GM12878 (cell line): ENCODE measurements around the gene IMMP2L.

ENCODE experiments used
- POLR2A ChIP-seq: IDR thresholded peaks from 2 replicates; pipeline ENCODE4 v1.6.1; 2011; ENCODE audit warnings: low read depth, mild to moderate bottlenecking, low read length
- SIX5 ChIP-seq: IDR thresholded peaks from 2 replicates; pipeline ENCODE4 v1.6.1; 2011; ENCODE audit warnings: mild to moderate bottlenecking, low read depth, low read length, moderate library complexity; ENCODE audit not compliant: severe bottlenecking
- TF ChIP-seq, protein P1 (sequence below), 3 experiments: IDR thresholded peaks in 2 of 3; conservative IDR thresholded peaks in 1 of 3; 2 replicates each; pipeline ENCODE4 v1.5.1; 2011; ENCODE audit warnings: low read depth in 3 of 3, low read length in 3 of 3, mild to moderate bottlenecking in 3 of 3, control low read depth in 2 of 3, moderate library complexity in 2 of 3, inconsistent platforms in 1 of 3, mixed read lengths in 1 of 3; ENCODE audit not compliant: control insufficient read depth in 2 of 3, insufficient read depth in 1 of 3; ENCODE audit errors: extremely low read depth in 1 of 3

DNA sequence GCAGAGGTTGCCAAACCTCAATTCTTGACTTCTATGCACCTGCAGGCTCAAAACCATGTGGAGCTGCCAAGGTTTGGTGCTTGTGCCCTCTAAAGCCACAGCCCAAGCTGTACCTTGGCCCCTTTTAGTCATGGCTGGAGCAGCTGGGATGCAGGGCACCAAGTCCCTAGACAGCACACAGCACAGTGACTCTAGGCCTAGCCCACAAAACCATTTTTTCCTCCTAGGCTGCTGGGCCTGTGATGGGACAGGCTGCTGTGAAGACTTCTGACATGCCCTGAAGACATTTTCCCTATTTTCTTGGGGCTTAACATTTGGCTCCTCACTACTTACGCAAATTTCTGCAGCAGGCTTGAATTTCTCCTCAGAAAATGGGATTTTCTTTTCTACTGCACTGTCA, 499.1 kb downstream of the IMMP2L start:
- TF ChIP-seq, protein P1, sequence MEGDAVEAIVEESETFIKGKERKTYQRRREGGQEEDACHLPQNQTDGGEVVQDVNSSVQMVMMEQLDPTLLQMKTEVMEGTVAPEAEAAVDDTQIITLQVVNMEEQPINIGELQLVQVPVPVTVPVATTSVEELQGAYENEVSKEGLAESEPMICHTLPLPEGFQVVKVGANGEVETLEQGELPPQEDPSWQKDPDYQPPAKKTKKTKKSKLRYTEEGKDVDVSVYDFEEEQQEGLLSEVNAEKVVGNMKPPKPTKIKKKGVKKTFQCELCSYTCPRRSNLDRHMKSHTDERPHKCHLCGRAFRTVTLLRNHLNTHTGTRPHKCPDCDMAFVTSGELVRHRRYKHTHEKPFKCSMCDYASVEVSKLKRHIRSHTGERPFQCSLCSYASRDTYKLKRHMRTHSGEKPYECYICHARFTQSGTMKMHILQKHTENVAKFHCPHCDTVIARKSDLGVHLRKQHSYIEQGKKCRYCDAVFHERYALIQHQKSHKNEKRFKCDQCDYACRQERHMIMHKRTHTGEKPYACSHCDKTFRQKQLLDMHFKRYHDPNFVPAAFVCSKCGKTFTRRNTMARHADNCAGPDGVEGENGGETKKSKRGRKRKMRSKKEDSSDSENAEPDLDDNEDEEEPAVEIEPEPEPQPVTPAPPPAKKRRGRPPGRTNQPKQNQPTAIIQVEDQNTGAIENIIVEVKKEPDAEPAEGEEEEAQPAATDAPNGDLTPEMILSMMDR (IDR thresholded peaks at IDR 0.05 in 2 of 3, conservative IDR thresholded peaks at IDR 0.05 in 1 of 3; ENCODE audit: control insufficient read depth in 2 of 3, extremely low read depth in 1 of 3, insufficient read depth in 1 of 3, low read depth in 3 of 3, low read length in 3 of 3): no peak
- TF ChIP-seq POLR2A (no peak), SIX5 (no peak)
